HG03066 (cell line): ENCODE measurements around the gene FSIP1.

Experiments
- ATAC-seq: cut with Tn5 transposase; IDR thresholded peaks from one replicate; pipeline ENCODE4 v1.9.1; 2021; ENCODE audit warnings: low read depth; ENCODE audit not compliant: unreplicated experiment

The FSIP1 gene

GRCh38 chr15:39767921-39768320, 14.7 kb downstream of the FSIP1 start:
- no peak for ATAC-seq

- no peak for ATAC-seq
These were observed 21.6 kb downstream of the FSIP1 start for GRCh38 chr15:39761006-39761405.

- ATAC-seq: no peak
These were observed 25.7 kb downstream of the FSIP1 start for GRCh38 chr15:39756806-39757522.

GRCh38 chr15:39752991-39753390, 29.6 kb downstream of the FSIP1 start:
- ATAC-seq: no peak

- ATAC-seq: no peak
These were observed 30.4 kb downstream of the FSIP1 start for GRCh38 chr15:39752246-39752645.

- no peak for ATAC-seq
These were observed 34.4 kb downstream of the FSIP1 start for GRCh38 chr15:39748276-39748675.

- ATAC-seq: no peak
These were observed 35.3 kb downstream of the FSIP1 start for GRCh38 chr15:39747326-39747725.

- ATAC-seq: no peak
These were observed 35.8 kb downstream of the FSIP1 start for GRCh38 chr15:39746714-39747276.

GRCh38 chr15:39746176-39746575, 36.5 kb downstream of the FSIP1 start:
- ATAC-seq: no peak

GRCh38 chr15:39745415-39745814, 37.2 kb downstream of the FSIP1 start:
- no peak for ATAC-seq

GRCh38 chr15:39744334-39745103, 38.1 kb downstream of the FSIP1 start:
- ATAC-seq: no peak

GRCh38 chr15:39743611-39744010, 39.0 kb downstream of the FSIP1 start:
- ATAC-seq: no peak

- no peak for ATAC-seq
These were observed 41.4 kb downstream of the FSIP1 start for GRCh38 chr15:39741258-39741657.

GRCh38 chr15:39738998-39739397, 43.6 kb downstream of the FSIP1 start:
- ATAC-seq: no peak

- ATAC-seq: no peak
These were observed 45.5 kb downstream of the FSIP1 start for GRCh38 chr15:39737196-39737550.

GRCh38 chr15:39736412-39737195, 46.0 kb downstream of the FSIP1 start:
- no peak for ATAC-seq

- no peak for ATAC-seq
These were observed 47.4 kb downstream of the FSIP1 start for GRCh38 chr15:39735120-39735717.

GRCh38 chr15:39731266-39731665, 51.4 kb downstream of the FSIP1 start:
- ATAC-seq: no peak

- no peak for ATAC-seq
These were observed 52.1 kb downstream of the FSIP1 start for GRCh38 chr15:39730552-39730951.

- ATAC-seq: no peak
These were observed 53.1 kb downstream of the FSIP1 start for GRCh38 chr15:39729500-39729899.

GRCh38 chr15:39728845-39729244, 53.8 kb downstream of the FSIP1 start:
- no peak for ATAC-seq
